Measurements from ENCODE around the gene TAOK3.

DNA sequence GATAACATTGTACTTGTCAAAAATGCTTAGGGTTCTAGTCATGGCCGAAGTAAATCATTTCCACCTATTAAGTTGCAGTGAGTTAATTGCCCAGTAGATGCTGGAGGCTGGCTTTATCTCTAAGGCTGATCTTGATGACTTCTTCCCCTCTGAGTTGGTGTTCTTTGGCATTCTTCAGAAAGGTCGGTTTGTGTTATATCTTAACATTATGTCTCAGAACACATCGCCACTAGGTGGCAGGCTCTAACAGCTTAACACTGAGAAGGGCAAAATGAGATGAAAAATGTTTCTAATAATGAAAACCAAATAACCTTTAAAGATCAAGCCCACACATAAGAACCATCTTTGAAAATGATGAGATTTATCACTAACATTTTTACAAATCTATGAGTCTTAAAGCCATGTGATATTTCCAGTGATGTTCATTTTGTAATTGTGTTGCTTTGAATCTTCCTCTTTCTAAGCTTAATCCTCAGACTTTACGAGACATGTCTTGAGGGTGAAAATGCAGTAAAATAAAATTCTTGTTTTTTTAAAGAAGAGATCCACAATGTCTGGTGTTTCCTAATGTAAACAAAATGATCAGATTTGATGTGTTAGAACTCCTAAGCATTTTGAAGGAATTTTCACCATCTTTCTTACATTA lies 32.3 kb upstream of the TAOK3 start:
- TF ChIP-seq POLR2AphosphoS5 (IDR thresholded peaks at IDR 0.05): no peak
- TF ChIP-seq, protein P1, sequence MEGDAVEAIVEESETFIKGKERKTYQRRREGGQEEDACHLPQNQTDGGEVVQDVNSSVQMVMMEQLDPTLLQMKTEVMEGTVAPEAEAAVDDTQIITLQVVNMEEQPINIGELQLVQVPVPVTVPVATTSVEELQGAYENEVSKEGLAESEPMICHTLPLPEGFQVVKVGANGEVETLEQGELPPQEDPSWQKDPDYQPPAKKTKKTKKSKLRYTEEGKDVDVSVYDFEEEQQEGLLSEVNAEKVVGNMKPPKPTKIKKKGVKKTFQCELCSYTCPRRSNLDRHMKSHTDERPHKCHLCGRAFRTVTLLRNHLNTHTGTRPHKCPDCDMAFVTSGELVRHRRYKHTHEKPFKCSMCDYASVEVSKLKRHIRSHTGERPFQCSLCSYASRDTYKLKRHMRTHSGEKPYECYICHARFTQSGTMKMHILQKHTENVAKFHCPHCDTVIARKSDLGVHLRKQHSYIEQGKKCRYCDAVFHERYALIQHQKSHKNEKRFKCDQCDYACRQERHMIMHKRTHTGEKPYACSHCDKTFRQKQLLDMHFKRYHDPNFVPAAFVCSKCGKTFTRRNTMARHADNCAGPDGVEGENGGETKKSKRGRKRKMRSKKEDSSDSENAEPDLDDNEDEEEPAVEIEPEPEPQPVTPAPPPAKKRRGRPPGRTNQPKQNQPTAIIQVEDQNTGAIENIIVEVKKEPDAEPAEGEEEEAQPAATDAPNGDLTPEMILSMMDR (IDR thresholded peaks at IDR 0.05): peak; percentile 68 to 79 (median 74)

Measured in esophagus muscularis mucosa (tissue), 3 donors.